Left lobe of liver (tissue), 2 donors: ENCODE measurements around the gene ERCC6. TPM values are rescaled to one million over a fixed set of nuclear protein-coding genes. Genes with fewer than 3 reads are reported as not detected.

Source experiments
- ATAC-seq: fragments of 200-7000 bp; cut with Tn5 transposase; one replicate; pipeline ENCODE4 v1.9.1; 2020; ENCODE audit warnings: mild to moderate bottlenecking, moderate library complexity
- DNase-seq: peaks from one replicate; pipeline ENCODE4 v3.0.0-alpha.2; 2020; ENCODE audit warnings: low spot score
- total RNA-seq: library from RNA; stranded (reverse); gene quantifications from one replicate; pipeline ENCODE4 v1.2.1, GENCODE V29; 2021
- donor health status: DM: no; HTN: no; CAD: no; lungs with moderate emphysema.
- donor health status: DM: no; HTN: yes; CAD: no.

ERCC6 gene
- total RNA-seq = 12.6 TPM

DNA sequence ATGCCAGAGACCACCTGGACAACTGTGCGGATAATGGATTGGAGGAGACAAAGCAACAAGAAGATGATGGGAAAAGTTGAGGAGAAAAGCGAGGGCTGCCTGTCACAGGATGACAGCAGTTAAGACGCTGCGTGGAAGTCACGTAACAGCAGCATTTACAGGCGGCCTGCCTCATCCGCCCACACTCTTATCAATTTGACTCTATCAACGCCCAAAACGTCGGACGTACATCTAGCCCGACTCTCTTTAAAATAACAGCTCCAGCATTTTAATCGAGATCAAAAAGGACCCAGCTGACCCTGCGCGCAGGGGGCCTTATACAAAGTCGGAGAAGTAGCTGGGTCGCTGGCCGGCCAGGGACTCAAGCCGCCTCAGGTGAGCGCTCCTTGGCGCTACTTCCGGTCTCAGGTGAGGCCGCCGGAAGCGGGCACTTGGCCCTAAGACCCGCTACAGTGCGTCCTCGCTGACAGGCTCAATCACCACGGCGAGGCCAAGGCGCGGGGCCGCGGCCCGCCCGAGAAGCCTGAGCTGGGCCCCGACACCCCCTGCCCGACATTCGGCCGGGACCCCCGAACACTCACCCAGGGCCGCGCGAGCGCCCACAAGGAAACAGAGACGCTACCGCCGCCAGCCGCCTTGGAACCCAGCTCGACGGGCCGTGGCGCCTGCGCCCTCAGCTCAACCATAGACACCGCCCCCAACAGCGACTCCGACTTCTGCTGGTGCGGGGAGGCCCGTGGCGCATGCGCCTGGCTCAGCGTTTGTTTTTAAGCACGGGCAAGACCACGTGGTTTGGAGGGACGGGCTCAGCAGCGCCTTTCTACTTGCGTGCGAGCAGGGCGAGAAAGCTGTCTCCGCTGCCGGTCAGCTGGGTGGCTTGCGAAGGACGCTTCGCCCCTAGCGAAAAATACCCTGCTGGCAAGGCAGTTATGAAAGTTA, at the start of gene ERCC6:
Gene ERCC6, minus strand, starts transcription at position 741 of the 939 bp plus-strand sequence.
- DNase-seq (peak; percentile 98), ATAC-seq (peak; percentile 94)

DNA sequence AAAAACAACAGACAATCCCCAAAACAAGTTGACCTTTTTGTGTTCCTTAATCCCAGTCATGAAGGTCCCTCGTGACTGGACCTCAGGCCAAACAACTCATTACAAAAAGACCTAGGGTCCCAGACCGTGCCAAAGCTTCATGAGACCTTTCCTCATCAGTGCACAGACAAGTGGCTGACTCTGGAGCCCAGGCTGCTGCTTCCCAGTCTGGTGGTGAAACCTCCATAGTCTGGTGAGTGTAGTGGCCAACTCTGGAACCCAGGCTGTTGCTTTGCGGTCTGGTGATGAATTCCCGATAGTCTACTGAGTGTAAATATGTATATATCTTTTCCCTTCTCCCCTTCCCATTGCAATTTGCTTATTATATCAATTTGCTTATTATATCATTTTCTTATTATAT, 49.1 kb upstream of the ERCC6 start:
- no peak for DNase-seq
- no peak for ATAC-seq

GRCh38 chr10:49585387-49585786, 46.5 kb upstream of the ERCC6 start:
- DNase-seq (no peak), ATAC-seq (no peak)

- ATAC-seq (no peak), DNase-seq (no peak)
Observed at GRCh38 chr10:49579621-49580020, 40.7 kb upstream of the ERCC6 start.

DNA sequence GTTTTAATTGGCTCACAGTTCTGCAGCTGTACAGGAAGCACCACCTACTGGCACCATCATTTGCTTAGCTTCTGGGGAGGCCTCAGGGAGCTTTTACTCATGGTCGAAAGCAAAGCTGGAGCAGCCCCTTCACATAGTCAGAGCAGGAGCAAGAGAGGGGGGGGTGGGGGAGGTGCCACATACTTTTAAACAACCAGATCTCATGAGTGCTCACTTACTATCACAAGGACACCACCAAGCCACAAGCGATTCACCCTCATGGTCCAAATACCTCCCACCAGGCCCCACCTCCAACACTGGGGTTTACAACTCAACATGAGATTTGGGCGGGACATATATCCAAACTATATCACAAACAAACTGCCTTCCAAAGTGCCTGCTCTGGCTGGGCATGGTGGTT, 39.5 kb upstream of the ERCC6 start:
- ATAC-seq (no peak), DNase-seq (no peak)

GRCh38 chr10:49577182-49577925, 38.4 kb upstream of the ERCC6 start:
- DNase-seq = no peak
- no peak for ATAC-seq

DNA sequence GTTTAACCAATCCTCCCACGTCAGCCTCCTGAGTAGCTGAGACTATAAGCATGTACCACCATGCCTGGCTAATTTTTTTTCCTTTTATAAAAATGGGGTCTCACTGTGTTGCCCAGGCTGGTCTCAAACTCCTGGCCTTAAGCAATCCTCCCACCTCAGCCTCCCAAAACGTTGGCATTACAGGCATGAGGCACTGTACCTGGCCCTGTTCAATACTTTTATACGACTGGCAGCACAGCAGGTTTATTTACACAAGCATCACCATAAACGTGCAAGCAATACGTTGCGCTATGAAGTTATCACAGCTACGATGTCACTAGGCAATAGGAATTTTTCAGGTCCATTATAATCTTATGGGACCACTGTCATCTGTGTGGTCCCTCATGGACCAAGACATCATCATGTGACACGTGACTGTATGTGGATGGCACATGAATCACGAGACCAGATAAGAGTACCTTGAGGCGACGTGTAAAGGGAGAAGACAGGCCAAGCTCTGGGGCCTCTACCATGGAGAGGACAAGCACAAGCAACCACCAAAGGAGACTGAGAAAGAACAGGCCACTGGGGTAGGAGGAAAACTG, 36.7 kb upstream of the ERCC6 start:
- DNase-seq (no peak), ATAC-seq (no peak)

DNA sequence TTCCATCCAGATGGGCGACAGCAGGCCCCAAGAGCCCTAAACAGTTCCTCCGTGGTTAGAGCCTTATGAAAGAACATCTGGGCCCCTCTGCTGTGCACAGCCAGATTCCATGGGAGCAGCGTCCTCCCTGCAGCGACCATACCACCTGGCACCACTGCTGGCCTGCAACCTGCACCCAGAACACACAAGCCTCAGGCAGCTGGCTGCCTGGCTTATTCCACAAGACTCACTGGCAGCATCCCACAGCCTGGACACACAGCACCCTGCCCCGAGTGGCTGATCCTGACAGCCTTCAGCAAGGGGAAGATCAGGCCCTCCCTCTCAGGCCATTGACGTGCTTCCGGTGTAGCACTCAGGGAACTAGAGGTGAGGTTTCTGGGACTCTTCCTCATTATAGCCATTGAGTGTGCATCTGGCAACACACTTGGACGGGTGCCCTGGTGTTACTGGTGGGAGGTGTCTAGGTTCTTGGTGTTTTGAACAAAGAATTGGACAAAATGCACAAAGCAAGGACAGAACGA, 33.7 kb upstream of the ERCC6 start:
- no peak for DNase-seq
- ATAC-seq = no peak

GRCh38 chr10:49571388-49571787, 32.5 kb upstream of the ERCC6 start:
- no peak for ATAC-seq
- DNase-seq = no peak

DNA sequence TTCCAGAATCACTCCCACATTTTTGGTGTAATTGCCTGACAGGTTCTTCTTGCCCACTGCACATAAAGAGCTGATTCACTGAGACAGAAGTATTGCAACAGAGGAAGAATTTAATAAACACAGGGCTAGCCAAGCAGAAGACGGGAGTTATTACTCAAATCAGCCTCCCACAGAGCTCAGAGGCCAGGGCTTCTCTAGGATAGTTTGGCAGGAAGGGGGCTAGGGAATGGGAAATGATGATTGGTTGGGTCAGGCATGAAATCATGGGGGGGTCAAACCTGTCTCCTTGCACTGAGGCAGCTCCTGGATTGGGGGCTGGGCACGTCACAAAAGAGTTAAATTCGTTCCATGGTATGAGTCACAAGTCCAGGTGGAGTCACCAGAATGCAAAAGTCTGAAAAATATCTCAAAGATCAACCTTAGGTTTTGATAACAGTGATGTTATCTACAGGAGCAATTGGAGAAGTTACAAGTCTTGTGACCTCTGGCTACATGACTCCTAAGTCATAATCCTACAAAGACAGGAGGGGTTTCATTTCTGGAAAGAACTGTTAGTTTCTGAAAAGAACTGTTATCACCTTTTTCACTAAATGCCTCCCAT, 30.2 kb upstream of the ERCC6 start:
- ATAC-seq (no peak), DNase-seq (no peak)

DNA sequence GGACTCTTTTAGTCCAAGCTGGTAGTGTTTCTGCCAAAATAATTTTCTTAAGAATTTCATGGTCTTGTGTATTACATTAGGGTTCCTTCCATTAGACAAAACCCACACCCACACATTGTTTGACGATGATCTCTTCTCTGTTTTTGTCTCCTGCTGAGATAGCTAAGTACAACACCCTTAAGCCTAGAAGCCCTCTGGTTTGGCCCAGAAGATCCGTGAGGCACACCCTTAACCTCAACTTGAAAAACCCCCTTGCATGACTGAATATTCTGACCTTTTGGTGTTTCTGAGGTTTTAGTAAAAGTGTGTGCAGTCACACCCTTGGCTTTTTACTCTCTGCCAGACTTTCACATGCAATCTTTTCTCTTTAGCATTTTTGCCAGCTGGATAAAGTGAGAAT, 29.3 kb upstream of the ERCC6 start:
- no peak for ATAC-seq
- DNase-seq = no peak

GRCh38 chr10:49567810-49568209, 28.9 kb upstream of the ERCC6 start:
- no peak for ATAC-seq
- no peak for DNase-seq

- ATAC-seq (no peak), DNase-seq (no peak)
Observed at GRCh38 chr10:49564461-49565009, 25.6 kb upstream of the ERCC6 start.

- no peak for DNase-seq
- no peak for ATAC-seq
Observed at GRCh38 chr10:49562893-49563292, 24.0 kb upstream of the ERCC6 start.

DNA sequence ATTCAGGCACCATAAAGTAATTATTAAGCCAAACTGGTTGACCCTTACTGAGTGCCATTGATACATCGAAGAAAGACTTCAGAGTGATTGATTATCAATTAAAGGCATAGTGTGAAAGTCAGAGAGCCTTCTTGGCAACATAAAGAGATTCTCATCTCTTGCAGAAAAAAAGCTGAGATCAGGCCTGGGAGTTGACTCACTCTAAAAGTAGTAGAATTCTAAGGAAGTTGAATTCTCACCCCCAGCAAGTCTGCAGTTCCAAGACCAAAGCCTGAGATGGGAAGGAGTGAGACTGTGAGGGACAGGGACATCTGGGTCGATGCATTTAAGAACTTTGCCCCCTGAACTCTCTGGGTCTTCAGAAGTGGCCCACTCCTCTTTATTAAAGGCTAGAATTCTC, 21.6 kb upstream of the ERCC6 start:
- DNase-seq = no peak

DNA sequence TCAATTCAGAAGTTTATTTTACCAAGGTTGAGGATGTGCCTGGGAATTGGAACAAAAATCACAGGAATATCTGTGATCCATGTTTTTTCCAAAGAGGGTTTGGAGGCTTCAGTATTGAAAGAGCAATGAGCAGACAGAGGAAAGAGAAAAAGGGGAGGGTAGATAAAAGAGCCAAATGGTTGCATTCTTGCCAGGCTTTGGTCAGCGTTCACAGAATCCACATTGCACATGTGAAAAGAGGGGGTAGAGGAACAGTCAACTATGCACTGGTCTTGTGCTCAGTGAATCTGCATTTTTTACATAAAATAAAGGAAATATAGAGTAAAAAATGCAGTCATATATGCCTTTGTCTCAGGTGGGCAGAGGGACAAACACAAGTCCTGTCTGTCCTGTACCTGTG, 20.6 kb upstream of the ERCC6 start:
- ATAC-seq = no peak
- DNase-seq = no peak

More for the DNA sequence above, 21.6 kb upstream of the ERCC6 start:
- no peak for ATAC-seq

DNA sequence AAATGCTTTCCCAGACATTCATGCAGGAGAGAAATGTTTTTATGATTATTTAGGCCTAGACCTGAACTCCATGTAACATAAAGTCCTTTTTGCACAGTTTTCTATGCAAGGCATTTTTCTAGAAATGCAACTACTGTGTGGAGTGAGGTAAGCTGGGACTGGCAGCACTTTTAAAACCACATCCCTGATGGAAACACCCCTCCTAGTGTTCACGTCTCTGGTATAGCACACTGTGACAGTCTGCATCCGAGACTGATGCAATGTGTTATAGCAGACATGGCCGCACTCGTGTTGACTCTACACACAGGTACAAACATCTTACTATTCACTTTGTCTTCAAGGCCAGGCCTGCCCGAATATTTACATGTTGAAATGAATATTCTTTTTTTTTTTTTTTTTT, 19.3 kb upstream of the ERCC6 start:
- no peak for DNase-seq
- ATAC-seq = no peak

DNA sequence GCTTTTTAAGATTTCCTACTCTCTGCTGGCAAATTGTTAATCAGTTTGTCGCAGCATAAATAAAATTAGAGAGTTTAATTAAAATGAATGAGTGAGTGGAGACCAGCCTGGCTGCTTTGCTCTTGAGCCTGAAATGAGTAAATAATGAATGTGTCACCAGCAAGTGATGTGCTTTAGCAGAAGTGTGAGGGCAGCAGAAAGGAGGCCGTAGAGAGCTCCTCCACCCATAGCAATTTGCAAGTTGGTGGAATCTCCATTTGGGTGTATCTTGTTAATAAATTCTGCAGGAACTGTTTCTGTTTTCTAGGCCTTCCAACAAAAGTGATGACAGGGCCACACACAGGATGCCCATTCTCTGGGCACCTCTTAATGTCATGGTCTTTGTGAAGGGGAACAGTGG, 18.8 kb upstream of the ERCC6 start:
- DNase-seq (no peak), ATAC-seq (no peak)

DNA sequence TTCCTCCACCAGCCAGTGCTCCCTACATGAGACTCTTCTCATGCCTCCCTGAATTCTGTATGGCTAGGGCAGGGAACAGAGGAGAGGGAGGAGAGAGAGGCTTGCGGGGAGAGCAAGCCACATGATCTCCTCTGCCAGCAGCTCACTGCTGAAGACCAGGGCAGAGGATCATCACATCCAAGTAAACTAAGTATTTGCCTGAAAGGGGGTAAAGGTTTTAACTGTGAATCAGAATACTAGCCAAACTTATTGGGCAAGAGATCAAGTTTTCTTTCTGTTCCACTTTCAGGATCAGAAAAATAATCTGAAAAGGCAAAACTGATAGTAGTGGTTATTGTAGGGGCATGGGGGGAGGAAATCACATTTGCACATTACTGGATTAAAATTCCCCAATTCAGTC, 17.8 kb upstream of the ERCC6 start:
- no peak for DNase-seq
- ATAC-seq = peak; percentile 67

DNA sequence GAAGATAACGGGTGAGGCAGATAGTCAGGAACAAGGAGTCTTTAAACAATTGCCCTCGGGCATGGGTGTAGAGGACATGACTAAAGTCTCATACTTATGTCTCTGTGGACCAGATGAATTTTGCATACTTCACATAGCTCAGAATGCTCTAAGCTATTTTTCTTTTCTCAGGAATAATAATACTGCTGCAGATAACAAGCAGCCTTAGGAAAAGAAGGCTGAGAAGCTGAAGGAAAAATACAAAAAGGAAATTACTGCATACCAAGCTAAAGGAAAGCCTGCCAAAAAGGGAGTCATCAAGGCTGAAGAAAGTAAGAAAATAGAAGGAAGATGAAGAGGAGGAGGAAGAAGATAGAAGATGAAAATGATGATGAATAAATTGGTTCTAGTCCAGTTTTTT, 13.4 kb upstream of the ERCC6 start:
- DNase-seq (no peak), ATAC-seq (no peak)

DNA sequence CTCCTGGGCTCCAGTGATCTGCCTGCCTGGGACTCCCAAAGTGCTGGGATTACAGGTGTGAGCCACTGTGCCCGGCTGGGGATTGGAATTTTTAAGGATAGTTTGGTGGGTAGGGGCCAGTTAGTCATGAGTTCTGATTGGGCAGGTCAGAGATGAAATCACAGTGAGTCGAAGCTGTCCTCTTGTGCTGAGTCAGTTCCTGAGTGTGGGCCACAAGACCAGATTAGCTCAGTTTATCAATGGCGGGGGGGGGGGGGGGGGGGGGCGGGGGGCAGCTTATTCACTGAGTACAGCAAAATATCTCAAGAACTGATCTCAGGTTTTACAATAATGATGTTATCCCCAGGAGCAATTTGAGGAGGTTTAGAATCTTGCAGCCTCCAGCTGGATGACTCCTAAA, 11.6 kb upstream of the ERCC6 start:
- no peak for DNase-seq
- no peak for ATAC-seq
